CMK (cell line): ENCODE results near the gene CPNE2.

Experiments
- DNase-seq: peaks from one replicate; pipeline ENCODE4 v3.0.0-alpha.2; 2010; ENCODE audit warnings: low read depth

CPNE2 gene

DNA sequence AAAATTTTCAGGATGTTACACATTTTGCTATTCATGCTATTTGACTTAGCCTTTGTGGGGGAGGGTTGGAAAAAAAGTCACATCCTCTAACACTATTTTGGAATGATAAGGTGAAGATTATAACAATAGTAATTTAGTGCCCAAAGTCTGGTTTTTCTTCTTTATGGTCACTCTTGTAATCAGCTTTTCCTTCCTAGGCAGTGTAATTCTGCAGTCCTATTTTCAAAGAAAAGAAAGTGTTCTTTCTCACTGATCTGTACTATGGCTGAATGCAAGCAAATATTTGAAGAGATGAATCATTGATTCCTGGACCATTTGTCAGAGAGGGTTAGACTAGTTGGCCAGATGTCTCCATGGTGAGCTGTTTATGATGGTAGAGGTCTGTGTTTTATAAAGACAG lies 102.1 kb downstream of the CPNE2 start:
- no peak for DNase-seq

DNA sequence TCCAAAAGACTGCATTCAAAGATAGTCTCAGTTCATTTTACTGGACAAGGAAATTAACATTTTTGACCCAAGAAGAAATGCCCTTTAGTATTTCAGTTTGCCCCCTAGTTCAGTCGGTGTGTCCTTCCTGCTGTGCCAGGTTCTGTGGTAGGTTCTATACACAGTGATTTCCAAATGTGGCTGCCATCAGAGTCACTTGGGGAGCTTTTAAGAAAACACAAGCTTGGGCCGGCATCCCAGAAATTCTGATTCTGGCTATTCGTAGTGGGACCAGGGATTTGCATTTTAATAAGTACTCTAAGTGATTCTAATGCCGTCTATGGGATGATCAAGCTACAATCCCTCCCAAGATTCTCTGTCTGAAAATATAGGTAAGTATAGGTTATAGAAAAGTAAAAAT lies 103.9 kb downstream of the CPNE2 start:
- no peak for DNase-seq

DNA sequence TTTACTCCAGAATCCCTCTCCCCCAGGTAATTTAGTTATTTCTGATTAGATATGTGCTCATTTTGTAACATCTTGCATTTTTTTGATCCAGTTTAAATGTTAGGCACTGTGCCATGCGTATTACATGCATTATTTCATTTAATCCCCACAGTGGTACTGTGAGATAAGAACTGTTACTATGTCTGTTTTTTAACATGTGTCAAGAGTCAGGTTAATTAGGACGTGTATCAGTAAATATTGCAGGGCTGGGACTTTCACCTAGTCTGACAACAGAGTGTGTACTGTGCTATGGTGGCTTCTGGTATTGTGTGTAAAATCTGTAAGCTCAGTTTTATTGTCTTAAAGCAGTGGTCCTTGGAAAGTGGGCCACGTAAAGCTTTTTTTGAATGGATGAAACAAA lies 104.4 kb downstream of the CPNE2 start:
- no peak for DNase-seq
